Stromal cell of bone marrow (primary cell): ENCODE data around the gene RNF14.
"Not testable (repeated sequence)": the region's sequence is repeated elsewhere in the genome, so short reads cannot be mapped to it uniquely, and the experiment has no call there.

Source experiments
- DNase-seq: peaks from one replicate; pipeline ENCODE4 v3.0.0-alpha.2; 2012; ENCODE audit warnings: low read depth

Gene RNF14

DNA sequence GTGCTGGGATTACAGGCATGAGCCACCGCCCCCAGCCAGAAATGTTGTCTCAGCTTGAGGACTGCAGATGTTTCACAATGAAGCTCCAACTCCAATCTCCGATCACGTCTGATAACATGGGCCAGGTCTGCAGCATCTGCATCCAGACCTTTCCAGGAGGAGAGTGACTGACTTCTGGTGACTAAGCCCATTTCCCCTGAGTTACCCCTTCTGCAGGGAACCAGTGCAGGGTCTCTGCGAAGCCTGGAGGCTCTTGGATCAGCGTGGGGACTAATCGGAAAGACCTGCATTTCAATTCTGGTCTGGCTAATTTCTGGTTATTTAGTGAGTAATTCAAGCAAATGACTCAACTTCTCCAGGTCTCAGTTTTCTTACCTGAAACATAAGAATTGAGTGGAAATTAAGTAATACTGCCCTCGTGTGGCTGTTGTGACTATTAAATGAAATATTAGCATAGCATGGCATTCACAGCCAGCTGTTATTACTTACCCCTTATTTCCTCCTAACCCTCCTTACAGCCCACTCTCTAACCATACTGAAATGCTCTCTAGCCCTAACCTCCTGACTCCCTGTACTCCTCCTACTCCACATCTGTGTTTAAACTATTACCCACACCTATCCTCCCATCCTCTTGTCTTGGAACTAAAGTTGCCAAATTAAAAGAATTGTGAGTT, 46.1 kb downstream of the RNF14 start:
- peak; percentile 35 for DNase-seq

DNA sequence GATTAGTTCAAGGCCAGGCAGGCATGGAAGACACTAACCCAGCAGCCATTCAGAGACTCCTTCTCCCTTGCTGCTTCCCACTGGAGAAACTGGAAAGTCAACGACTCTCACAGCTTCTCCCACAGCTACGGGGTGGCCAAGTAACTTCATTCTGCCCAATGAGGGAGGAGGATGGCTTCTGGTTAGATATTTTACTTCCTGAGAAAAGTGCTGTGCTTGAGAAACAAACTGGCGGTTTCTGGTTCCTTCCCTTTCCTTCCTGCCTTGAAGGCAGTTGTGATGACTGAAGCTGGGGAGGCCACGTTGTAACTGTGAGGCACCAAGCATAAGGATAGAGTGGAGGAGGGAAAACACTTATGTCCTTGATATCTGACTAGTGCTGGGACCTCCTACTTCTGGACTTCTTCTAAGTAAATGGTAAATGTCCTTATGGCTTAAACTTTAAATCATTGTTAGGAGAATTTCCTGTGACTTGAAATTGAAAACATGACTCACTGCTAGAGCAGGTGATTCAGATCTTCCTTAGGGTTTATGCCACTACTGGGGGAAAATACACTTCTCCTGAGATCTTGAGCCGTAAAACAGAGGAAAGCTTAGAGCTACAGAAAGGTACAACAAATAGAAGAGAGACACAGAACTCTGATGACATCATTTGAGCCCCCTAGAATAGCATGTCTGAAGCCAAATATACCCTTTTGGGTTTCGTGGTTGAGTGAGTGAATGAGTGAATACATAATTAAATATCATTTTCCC, 47.1 kb downstream of the RNF14 start:
- peak; percentile 28 for DNase-seq

DNA sequence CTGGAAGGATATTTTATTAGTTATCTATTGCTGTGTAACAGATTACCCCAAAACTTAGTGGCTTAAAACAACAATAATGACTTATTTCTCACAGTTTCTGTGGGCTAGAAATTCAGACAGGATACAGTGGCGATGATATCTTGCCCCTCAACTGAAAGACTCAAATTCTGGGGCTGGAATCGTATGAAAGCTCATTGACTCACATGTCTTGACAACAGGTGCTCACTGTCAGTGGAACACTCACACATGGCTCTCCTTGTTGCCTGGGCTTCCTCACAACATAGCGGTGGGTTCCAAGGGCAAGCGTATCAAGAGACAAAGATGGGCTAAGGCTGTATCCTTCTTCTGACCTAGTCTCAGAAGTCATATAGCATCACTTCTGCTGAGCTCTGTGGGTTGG, 47.7 kb downstream of the RNF14 start:
- DNase-seq = no peak

- DNase-seq = peak; percentile 72
These were observed 49.0 kb downstream of the RNF14 start for GRCh38 chr5:142017832-142018427.

- DNase-seq = no peak
These were observed 51.3 kb downstream of the RNF14 start for GRCh38 chr5:142020122-142020659.

GRCh38 chr5:142023836-142024235, 54.9 kb downstream of the RNF14 start:
- DNase-seq = no peak

- DNase-seq = peak; percentile 63
These were observed 55.9 kb downstream of the RNF14 start for GRCh38 chr5:142024771-142025304.

- DNase-seq = no peak
These were observed 56.7 kb downstream of the RNF14 start for GRCh38 chr5:142025637-142026036.

DNA sequence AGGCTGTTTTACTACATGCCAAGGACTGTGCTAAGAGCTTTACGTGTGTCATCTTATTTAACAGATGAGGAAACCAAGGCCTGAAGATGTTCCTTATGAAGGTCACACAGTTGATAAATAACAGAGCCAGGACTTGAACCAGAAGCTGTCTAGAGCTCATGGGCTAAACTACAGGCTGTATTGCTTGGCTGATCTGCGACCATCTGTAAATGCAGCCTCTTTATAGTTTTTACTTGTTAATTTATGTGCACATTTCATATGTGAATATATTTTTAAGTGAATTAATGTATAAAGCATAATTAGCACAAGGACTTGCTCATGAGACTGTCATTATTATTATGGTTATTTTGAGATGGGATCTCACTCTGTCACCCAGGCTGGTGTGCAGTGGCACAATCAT, 63.2 kb downstream of the RNF14 start:
- DNase-seq = no peak

DNA sequence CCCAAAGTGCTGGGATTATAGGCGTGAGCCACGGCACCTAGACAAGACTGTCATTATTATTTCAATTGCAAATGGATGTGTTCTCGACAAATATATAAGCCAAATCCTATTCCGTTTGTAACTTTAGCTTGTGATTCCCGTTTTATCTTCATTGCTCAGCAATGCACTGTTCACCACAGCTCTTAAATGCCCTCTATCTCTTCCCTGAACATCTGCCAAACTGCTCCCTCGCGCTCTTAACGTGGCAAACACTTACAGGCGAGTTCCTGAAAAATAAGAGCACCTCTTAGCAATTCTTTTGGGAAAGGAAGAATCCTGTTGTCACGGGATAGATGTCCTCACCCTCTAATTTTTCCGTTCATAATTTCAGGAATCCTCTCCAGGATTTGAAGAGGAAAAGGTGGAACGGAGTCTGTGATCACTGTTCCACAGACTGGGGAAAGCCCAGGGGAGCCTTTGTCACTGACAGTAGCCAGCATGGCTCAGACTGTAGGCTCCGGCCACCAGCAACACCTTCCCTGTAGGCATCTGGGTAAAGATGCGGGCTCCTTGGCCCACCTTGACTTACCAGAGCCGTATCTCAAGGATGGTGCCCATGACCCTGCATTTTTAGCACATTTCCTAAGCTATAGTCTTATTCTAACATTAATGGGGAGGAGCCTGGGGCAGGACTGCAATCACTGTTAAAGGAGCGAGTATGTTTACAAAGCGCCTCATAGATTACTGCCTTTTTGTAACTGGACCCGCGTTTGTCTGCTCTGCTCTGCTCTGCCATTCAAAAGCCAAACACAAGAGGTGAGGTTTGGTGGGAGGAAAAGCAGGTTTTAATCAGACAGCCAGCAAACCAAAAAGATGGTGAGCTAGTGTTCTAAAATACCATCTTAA, 64.1 kb downstream of the RNF14 start:
- no peak for DNase-seq

DNA sequence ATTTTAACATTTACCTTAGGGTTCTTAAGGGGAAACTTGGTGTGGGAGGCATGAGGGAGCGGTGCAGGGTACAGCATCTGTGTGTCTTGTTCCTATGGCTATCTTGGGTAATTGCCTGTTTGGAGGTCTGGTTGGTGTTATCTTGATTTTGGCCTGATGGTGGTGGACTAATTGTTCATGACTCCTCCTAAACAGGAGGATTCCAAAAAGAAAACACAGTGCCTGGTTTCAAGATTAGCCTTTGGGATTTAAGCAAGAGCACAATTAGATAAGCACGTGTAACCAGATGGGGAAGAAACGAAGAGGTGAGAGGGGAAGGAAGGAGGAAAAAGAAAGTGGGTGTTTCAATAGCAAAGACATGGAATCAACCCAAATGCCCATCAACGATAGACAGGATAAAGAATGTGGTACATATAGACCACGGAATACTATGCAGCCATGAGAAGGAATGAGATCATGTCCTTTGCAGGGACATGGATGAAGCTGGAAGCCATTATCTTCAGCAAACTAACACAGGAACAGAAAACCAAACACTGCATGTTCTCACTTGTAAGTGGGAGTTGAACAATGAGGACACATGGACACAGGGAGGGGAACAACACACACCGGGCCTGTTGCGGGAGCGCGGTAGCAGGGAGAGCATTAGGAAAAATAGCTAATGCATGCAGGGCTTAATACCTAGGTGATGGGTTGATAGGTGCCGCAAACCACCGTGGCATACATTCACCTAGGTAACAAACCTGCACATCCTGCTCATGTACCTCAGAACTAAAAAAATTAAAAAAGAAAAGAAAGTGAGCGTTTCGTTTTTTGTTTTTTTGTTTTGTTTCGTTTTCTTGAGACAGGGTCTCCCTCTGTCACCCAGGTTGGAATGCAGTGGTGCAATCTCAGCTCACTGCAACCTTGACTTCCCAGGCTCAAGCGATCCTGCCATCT, 65.0 kb downstream of the RNF14 start:
- DNase-seq = not testable (repeated sequence)

DNA sequence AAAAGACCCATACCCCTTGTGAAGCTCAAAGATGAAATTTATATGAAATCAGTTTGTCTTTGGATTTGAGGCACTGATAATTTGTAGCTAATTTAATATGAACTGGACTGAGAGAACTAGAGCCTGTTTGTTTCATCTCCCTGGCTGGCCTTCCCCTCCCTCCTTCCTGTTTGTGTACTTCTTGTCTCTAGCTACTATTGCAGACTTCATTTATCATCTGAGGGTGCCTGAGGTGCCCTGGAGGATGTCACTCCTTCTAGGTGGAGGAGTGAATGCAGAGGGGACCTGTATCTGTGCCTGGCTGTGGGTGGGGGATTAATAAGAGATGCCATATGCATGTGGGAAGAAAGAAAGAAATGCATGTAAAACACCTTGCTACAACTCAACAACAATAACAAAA, 66.1 kb downstream of the RNF14 start:
- DNase-seq = no peak

DNA sequence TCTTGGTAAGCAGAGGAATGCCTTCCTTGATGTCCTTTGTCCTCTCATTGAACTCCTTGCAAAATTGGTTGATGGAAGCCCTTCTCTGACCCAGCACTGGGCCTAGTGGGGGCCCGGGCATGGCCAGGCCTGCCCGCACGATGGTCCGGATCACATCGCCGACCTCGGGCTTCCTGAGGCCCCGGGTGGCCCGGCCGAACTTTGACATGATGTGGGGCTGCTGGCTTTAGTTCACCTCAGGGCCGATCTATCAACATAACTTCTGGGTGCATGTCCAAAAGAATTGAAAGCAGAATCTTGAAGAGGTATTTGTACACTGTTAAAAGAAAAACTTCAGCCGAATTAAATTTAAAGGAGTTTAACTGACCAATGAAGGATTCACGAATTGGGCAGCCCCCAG, 68.0 kb downstream of the RNF14 start:
- DNase-seq = no peak

DNA sequence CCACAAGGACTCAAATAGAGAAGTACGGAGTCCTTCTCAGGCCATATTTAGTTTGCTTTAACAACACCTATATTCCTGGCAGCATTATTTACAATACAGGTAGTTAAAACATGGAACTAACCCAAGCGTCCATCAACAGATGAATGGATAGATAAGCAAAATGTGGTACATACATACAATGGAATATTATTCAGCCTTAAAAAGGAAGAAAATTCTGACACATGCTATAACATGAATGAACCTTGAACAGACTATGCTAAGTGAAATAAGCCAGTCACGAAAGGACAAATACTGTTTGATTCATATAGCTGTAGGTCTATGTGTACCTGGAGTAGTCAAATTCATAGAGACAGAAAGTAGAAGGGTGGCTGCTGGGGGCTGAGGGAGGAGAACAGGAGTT, 68.7 kb downstream of the RNF14 start:
- DNase-seq = not testable (repeated sequence)

GRCh38 chr5:142038735-142039134, 69.8 kb downstream of the RNF14 start:
- DNase-seq = no peak
